HEK293T (cell line): ENCODE data around the gene FARP2.
"Not testable (repeated sequence)": the region's sequence is repeated elsewhere in the genome, so short reads cannot be mapped to it uniquely, and the experiment has no call there.

Experiments
- BHLHE40 ChIP-seq: fragments of 450-650 bp; IDR thresholded peaks from 2 replicates; pipeline ENCODE4 v1.6.1; 2016; ENCODE audit warnings: mild to moderate bottlenecking, moderate library complexity, borderline replicate concordance
- CTBP1 ChIP-seq: fragments of 450-650 bp; IDR thresholded peaks from 2 replicates; pipeline ENCODE4 v1.6.1; 2016; ENCODE audit warnings: borderline replicate concordance
- ELF4 ChIP-seq: fragments of 450-650 bp; IDR thresholded peaks from 2 replicates; pipeline ENCODE4 v1.6.1; 2017; ENCODE audit warnings: antibody characterized with exemption
- FOXK2 ChIP-seq: fragments of 450-650 bp; IDR thresholded peaks from 2 replicates; pipeline ENCODE4 v1.6.1; 2016; ENCODE audit warnings: mild to moderate bottlenecking
- SP1 ChIP-seq: fragments of 450-650 bp; IDR thresholded peaks from 2 replicates; pipeline ENCODE4 v1.6.1; 2017
- TARDBP ChIP-seq: fragments of 450-650 bp; IDR thresholded peaks from 2 replicates; pipeline ENCODE4 v1.6.1; 2016

DNA sequence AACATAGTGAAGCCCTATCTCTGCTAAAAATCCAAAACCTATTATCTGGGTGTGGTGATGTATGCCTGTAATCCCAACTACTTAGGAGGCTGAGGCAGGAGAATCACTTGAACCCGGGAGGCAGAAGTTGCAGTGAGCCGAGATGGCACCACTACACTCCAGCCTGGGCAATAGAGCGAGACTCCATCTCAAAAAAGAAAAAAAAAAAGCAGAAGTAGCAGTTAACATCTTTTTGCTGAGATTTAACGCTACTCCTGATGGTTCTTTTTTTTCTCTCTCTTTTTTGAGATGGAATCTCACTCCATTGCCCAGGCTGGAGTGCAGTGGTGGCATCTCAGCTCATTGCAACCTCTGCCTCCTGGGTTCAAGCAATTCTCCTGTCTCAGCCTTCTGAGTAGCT lies 36.7 kb downstream of the FARP2 start:
- TF ChIP-seq TARDBP, FOXK2, BHLHE40, CTBP1, SP1, ELF4: not testable (repeated sequence)
